ENCODE data around the gene ELN.

The ELN gene

DNA sequence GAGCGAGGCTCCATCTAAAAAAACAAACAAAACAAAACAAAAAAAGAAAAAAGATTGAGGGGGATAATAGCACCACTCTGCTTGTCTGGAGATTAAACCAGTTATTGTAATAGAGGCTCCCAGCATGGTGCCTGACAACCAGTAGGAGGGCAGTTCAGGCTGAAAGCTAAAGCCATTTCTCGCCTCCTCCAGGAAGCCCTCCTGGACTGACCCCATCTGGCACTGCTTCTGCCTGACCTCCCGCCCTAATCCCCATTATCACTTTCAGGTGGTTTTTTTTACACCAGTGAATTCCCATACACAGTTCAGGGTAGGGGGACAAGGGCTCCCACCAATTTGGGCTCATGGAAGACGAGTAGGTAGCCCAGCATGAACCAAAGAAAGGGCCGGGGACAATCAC is 8.8 kb upstream of the ELN start:
- TF ChIP-seq, protein P1, sequence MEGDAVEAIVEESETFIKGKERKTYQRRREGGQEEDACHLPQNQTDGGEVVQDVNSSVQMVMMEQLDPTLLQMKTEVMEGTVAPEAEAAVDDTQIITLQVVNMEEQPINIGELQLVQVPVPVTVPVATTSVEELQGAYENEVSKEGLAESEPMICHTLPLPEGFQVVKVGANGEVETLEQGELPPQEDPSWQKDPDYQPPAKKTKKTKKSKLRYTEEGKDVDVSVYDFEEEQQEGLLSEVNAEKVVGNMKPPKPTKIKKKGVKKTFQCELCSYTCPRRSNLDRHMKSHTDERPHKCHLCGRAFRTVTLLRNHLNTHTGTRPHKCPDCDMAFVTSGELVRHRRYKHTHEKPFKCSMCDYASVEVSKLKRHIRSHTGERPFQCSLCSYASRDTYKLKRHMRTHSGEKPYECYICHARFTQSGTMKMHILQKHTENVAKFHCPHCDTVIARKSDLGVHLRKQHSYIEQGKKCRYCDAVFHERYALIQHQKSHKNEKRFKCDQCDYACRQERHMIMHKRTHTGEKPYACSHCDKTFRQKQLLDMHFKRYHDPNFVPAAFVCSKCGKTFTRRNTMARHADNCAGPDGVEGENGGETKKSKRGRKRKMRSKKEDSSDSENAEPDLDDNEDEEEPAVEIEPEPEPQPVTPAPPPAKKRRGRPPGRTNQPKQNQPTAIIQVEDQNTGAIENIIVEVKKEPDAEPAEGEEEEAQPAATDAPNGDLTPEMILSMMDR (IDR thresholded peaks at IDR 0.05; ENCODE audit: control extremely low read depth, extremely low read depth, low read depth, missing control alignments): no peak
- ChIA-PET POLR2A (no interaction called here), CTCF (no interaction called here)
- no peak for DNase-seq (ENCODE audit: extremely low spot score)

DNA sequence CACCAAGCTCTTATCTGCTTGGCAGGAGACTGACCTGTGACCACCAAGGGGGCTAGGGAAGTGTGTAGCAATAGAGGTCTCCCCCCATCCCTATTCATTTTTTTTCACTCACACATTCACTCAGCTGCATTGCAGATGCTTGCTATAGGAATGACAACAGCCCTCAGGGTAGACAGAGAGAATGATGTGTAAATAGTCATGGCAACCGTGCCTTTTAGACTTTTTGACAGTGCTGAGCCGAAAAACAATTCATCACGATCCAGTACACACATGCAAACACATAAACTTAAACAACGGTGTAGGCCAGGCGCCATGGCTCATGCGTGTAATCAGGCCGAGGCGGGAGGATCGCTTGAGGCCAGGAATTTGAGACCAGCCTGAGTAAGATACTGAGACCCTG is 7.6 kb upstream of the ELN start:
- TF ChIP-seq, protein P1 (IDR thresholded peaks at IDR 0.05; ENCODE audit: control extremely low read depth, extremely low read depth, low read depth, missing control alignments): no peak
- DNase-seq (ENCODE audit: extremely low spot score): no peak
- CTCF ChIA-PET: interaction anchor here (1.0 kb wide), 1 partner anchor 156 kb away, joined by 3 read pairs; no protein-coding TSS in a partner anchor
- POLR2A ChIA-PET: no interaction called here

DNA sequence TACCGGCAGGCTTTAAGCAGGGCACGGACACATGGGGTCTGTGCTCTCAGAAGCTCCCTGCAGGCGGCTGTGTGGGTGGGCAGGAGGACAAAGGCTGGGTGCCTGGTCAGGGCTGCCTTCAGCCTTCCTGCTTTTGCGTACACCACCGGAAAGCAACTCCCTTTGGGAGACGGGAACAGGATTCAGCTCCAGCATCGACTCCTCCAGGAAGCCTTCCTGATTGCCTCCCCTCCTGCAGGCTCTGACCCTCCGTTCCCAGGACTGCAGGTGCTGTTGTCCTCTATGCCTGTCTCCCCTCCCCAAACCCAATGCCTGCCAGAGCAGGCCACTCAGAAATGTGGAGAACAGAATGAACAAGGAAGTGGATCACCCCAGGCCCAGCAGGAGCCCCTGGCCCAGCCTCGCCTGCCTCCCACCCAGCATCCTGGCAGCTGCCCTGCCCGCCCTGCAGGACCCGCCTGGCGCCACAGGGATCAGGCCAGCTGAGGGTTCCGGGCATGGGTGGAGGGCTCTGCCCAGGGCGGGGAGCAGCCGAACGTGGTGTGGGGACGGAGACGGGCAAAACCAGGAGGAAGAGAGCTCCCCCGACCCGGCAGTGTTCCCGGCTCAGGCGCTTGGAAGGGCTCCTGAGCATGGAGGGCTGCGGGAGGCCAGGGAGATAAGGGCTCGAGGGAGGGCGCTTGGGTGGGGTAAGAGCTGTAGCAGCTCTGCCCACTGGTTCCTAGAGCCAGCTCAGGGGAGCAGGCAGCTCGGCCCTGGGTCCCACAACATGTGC is 6.2 kb upstream of the ELN start:
- CTCF ChIA-PET: interaction anchor here (1.0 kb wide), 1 partner anchor 157 kb away, joined by 3 read pairs; no protein-coding TSS in a partner anchor
- POLR2A ChIA-PET: no interaction called here
- TF ChIP-seq, protein P1 (IDR thresholded peaks at IDR 0.05; ENCODE audit: control extremely low read depth, extremely low read depth, low read depth, missing control alignments): no peak

DNA sequence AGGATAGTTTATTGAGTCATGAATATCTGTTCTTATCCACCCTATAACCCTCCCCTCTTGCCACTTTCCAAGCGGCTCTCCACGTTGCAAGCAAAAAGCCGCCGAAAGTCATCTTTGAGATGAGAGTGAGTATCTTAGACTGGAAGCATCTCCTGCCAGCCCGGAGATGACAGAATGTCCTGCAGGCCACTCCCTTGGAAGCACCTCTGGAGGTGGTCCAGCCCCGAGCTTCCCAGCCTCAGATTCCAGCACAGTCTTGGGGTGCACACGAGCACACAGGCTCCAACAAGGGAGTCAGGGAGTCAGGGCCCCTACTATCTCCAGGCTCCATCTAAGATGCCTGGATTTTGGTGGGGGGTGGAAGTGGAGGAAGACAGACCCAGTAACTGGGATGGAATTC is 5.5 kb upstream of the ELN start:
- CTCF ChIA-PET: no interaction called here
- DNase-seq (ENCODE audit: extremely low spot score): no peak
- POLR2A ChIA-PET: no interaction called here
- TF ChIP-seq, protein P1 (IDR thresholded peaks at IDR 0.05; ENCODE audit: control extremely low read depth, extremely low read depth, low read depth, missing control alignments): no peak

More for the DNA sequence above, 6.2 kb upstream of the ELN start:
- no peak for DNase-seq (ENCODE audit: extremely low spot score)

DNA sequence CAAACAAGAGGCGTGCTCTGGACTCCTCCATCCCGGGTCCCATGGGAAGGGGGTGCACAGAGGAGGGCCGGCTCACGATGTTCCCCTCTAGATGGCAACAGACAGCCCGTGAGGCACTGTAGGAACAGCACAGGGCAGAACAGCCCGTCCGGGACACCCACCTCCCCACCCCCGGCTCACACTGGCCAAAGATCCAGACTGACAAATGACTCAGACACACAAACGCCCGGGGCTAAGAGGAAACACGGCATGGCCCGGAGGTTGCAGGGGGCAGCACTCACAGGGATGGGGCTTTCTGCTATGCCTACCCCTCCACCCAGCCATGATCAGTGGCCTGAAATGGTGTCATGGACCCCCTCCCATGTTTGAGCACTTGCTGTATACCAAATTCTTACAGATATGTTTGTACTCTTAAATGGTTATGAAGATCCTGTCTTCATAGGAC is 4.9 kb upstream of the ELN start:
- ChIA-PET CTCF (no interaction called here), POLR2A (no interaction called here)
- TF ChIP-seq, protein P1 (IDR thresholded peaks at IDR 0.05; ENCODE audit: control extremely low read depth, extremely low read depth, low read depth, missing control alignments): no peak
- DNase-seq (ENCODE audit: extremely low spot score): no peak

DNA sequence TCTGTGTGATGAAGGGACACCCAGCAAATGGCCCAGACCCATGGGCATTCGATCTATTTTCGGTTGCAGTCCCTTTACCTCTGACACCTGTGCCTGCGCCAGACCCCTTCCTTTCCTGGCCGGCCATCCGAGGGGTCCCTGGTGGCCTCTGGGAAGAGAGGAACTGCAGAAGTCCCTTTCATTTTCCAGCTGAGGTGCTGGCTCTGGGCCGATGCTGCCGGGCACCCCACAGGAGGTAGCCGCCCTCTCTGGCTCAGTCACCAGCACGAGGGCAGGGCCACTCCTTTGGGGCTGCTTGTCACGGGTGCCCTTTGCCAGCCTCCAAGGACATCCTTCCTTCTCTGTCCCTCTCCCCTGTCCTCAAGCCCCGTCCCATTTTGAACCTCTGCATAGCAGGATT is 4.2 kb upstream of the ELN start:
- CTCF ChIA-PET: interaction anchor here (4.1 kb wide), 1 partner anchor 9 kb away, joined by 79 read pairs; no protein-coding TSS in a partner anchor
- POLR2A ChIA-PET: no interaction called here
- DNase-seq (ENCODE audit: extremely low spot score): no peak
- TF ChIP-seq, protein P1 (IDR thresholded peaks at IDR 0.05; ENCODE audit: control extremely low read depth, extremely low read depth, low read depth, missing control alignments): no peak
